GM19397 (cell line): ENCODE measurements around the gene CAPRIN1.

ENCODE experiments used
- ATAC-seq: cut with Tn5 transposase; IDR thresholded peaks from one replicate; pipeline ENCODE4 v1.9.1; 2021; ENCODE audit warnings: mild to moderate bottlenecking, moderate library complexity; ENCODE audit not compliant: unreplicated experiment

CAPRIN1 gene

GRCh38 chr11:34139346-34139745 lies 87.8 kb downstream of the CAPRIN1 start:
- no peak for ATAC-seq

GRCh38 chr11:34140149-34140548 lies 88.6 kb downstream of the CAPRIN1 start:
- no peak for ATAC-seq

GRCh38 chr11:34143048-34143447 lies 91.5 kb downstream of the CAPRIN1 start:
- no peak for ATAC-seq

- no peak for ATAC-seq
These were observed 93.5 kb downstream of the CAPRIN1 start for GRCh38 chr11:34145073-34145472.

GRCh38 chr11:34145847-34146381 lies 94.4 kb downstream of the CAPRIN1 start:
- no peak for ATAC-seq

- ATAC-seq: no peak
These were observed 94.9 kb downstream of the CAPRIN1 start for GRCh38 chr11:34146411-34146810.

- ATAC-seq: no peak
These were observed 95.3 kb downstream of the CAPRIN1 start for GRCh38 chr11:34146866-34147265.

- ATAC-seq: no peak
These were observed 96.0 kb downstream of the CAPRIN1 start for GRCh38 chr11:34147581-34147980.

- ATAC-seq: no peak
These were observed 97.1 kb downstream of the CAPRIN1 start for GRCh38 chr11:34148504-34149165.

GRCh38 chr11:34149274-34149673 lies 97.7 kb downstream of the CAPRIN1 start:
- ATAC-seq: no peak

GRCh38 chr11:34149786-34150185 lies 98.3 kb downstream of the CAPRIN1 start:
- ATAC-seq: no peak

- ATAC-seq: no peak
These were observed 99.1 kb downstream of the CAPRIN1 start for GRCh38 chr11:34150494-34151151.
